ENCODE data around the gene GCLC.

- TF ChIP-seq ARID3A (IDR thresholded peaks at IDR 0.05; ENCODE audit: borderline replicate concordance, low read depth, low read length), result no peak
- TF ChIP-seq ATF2 (CRISPR knock-in tag; IDR thresholded peaks at IDR 0.05), result no peak
- no peak for TF ChIP-seq BRF1 (IDR thresholded peaks at IDR 0.05; ENCODE audit: borderline replicate concordance, extremely low read depth, insufficient read length)
- TF ChIP-seq POLR2A (conservative IDR thresholded peaks at IDR 0.05), result no peak
Measured at GRCh38 chr6:53447865-53448264, 97.0 kb downstream of the GCLC start.

All from K562 (cell line).